ENCODE results near the gene PCDHGC5.

The PCDHGC5 gene

GRCh38 chr5:141513627-141514329 lies 24.9 kb downstream of the PCDHGC5 start:
- peak; percentile 77 for DNase-seq

DNA sequence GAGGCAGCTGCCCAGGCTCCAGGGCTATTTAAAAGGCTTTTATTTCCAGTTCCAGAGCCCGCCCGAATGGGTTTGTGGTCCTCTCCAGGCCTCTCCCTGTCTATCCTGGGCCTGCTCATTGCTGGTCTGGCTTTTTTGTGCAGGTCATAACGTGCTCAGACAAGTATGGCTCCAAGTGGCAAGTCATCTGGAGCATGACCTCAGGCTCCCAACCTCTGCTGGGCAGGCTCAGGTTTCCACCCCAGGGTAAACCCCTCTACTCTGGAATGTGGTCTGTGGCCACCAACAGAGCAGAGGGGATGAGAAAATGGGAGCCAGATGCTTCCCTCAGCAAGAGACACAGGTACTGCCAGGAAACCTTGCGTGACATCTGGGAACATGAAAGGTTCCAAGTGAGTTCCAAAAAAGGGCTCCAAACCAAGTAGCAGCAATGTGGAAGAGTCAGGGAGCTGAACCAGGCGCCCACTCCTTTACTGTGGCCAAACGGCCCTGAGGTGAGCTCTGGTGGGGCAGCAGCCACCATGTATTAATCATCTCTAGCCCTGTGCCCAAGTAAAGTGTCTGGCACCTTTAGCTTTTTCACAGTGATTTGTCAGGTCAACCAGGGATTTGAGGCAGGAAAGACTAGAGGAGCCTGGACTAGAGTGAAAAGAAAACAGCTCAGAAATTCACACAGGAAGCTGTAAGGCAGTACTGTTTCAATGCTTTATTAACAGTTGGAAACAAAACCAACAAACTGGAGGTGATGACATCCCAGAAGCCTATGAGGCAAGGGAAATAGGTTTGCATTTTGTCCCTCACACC lies 25.7 kb downstream of the PCDHGC5 start:
- no peak for DNase-seq

DNA sequence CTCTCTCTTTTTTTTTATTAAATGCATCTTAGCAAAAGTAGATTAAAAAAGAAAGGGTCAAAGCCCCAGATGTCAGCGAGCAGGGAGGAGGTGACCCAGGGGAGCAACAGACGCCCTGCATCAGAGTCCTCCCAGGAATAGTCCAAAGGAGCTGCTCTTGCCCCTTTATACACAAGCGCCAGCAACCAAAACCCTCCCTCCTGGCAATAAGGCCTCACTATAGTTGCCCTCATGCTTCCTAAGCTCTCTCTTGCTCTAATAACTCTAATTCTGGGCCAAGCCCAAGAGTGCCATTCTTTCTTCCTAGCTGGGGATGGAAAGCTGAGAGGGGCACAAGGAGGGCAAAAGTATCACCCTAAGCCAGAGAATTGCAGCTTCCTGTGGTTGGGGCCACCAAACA lies 26.3 kb downstream of the PCDHGC5 start:
- no peak for DNase-seq

- DNase-seq, result no peak
Measured at GRCh38 chr5:141515946-141516671, 27.2 kb downstream of the PCDHGC5 start.

DNA sequence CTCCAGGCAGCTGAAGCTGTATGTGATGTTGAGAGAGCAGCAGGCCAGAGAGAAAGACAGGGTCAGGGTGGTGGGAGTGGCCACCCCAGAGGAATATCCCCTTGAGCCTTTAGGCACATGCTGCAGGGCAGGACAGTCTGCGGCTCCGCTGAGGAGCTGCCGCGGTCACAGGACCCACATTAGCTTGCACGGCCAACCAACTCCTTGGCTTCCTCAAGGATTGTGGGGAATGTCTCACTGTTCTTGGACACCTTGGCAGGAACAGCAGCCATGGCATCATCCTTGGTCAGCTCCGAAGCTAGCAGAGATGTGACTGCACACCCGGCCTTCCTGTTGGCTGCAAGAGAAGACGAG lies 27.8 kb downstream of the PCDHGC5 start:
- DNase-seq, result no peak

DNA sequence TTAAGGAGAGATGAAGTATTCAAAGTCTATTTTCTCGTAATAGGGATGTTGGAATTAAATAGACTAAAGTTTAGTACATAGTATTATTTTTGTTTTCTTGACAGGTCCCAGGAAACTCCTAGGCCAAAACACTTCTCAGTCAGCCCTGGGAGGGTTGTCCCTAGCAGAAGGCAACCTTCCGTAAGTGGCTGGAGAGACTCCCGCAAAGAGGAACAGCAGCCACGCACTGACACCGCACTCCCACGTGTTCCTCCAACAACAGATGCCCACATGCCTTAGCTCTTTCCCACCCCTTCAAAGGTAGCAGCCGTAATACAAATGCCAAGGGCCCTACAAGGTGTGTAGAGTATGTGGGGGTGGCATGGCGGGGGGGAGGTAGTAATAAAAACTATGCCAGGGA lies 28.4 kb downstream of the PCDHGC5 start:
- no peak for DNase-seq

DNA sequence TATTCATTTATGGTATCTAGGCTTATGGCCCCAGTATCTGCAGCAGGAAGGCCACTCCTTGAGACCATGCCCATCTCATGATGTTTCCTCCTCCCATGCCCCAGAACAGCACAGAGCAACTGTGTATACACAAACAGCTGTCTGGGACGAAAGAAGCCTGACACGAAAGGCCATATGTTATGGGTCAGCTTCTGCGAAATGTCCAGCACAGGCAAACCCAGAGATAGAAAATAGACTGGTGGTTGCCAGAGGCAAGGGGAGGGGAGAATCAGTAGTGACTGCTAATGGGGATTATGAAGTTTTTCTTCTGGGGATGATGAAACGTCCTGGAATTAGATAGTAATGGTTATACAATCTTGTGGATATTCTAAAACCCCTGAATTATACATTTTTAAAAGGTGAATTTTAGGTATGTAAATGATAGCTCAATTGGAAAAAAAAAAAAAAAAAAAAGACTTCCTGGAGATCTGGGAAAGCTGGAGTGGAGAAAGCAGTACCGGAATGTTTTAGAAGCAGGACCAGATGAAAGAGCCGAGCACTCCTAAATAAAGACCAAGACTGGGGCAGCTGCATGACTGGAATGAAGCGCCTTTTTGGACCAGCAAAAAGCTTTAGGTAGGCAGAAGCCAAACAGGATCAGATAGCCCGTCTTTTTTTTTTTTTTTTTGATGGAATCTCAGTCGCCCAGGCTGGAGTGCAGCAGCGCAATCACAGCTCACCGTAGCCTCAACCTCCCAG lies 29.2 kb downstream of the PCDHGC5 start:
- no peak for DNase-seq

- no peak for DNase-seq
Measured at GRCh38 chr5:141518618-141519015, 29.7 kb downstream of the PCDHGC5 start.

- DNase-seq, result no peak
Measured at GRCh38 chr5:141519605-141520565, 31.0 kb downstream of the PCDHGC5 start.

DNA sequence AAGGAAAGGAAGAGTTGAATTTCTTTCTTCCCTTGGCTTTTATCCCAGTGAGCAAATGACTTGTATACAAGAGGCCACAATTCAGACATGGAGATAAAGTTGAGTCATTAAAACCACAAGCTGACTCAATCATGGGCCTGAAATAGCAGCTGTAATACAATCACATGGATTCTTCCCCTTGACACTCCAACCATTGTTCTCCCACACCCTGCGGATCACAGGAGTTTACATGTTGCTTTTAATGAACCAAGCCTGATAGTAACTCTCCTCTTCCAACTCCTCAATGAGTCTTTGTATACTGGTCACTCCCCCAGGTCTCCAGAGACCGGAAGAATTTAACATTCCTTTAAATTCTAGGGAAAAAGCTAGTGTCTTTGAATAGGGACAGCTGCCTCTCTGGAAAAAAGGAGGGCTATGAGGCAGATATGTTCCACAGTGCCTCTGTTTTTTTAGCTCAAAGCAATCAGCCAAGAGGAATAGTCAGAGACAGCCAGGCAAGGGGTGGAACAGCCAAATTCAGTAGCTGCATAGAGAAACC lies 32.4 kb downstream of the PCDHGC5 start:
- DNase-seq, result no peak

DNA sequence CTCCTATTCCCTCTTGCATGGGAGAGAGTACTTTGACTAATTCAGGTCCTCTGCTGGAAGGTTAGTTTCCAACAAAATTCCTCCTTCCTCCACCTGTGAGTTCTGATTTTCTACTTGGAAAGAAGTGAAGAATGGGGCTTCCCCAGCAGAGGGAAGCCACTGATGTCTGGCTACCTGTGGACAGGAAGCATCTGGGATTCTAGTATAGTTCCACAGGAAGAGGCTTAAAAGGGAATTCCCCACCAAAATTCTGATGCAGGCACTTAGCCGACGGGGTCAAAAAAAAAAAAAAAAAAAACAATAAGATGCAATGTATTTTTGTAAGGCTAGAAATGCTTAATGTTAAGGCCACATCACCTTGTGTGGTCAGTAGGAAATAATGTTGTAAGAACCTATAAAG lies 33.4 kb downstream of the PCDHGC5 start:
- DNase-seq, result no peak

GRCh38 chr5:141523991-141524390 lies 35.1 kb downstream of the PCDHGC5 start:
- DNase-seq, result no peak

DNA sequence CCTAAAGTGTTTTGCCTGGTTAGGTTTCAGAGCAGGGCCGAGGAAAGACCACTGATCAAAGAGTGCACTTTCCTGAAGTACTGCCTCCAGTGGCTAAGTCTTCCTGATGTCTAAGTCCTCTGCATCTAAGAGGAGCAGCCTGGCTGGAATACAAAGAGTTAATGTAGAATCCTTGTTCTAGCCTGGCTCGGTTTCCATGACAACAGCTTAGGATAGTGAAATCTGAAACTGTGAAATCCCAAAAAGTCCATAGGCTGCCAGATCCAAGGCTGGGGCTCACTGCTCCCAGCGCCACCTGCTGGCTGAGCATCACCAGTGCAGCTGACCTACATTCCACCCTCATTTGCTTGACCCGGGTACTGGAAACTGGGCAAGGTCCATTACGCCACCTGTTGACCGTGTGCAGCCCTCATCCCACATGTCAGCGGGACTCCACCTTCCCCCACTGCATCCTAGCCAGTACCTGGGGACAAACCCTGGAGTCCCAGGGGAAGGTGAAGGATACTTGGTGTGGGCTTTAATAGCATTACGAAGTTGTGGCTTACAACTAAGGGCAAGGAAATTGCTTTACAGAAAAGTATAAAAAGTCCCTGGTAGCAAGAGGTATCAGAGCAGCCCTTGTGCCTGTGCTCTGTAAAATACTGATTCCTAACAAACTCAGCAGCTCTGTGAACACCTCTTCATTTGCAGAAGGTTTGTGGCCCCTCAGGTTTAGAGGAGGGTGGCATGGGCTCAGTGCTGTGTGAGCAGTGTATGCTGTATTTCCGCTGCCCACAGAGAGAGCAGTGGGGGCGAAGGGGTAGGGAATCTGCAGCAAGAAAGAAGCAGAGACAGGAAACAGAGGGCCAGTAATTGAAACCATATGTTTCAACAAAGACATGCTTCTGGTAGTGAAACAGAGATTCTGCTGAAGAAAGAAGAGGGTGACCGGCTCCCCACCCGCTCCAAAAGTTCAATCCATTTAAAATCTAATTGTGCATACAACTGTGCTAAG lies 36.0 kb downstream of the PCDHGC5 start:
- peak; percentile 53 for DNase-seq

DNA sequence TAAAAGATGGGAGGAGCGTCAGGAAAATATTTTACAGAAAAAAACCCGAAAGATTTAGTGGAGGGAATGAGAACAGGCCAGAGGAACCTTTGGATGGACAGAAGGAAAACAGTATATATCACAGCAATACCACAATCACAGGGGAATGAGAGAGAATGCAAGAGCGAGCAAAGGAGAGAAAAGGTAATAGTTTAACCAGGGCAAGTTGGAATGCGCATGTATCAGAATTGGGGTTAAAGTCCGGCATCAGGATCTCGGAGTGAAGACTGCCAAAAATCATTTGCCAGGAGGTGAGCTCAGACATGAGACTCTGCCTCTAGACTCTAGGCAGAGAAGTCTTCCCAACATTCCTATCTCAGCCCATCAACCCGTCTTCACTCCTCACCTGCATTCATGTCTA lies 36.8 kb downstream of the PCDHGC5 start:
- DNase-seq, result no peak

DNA sequence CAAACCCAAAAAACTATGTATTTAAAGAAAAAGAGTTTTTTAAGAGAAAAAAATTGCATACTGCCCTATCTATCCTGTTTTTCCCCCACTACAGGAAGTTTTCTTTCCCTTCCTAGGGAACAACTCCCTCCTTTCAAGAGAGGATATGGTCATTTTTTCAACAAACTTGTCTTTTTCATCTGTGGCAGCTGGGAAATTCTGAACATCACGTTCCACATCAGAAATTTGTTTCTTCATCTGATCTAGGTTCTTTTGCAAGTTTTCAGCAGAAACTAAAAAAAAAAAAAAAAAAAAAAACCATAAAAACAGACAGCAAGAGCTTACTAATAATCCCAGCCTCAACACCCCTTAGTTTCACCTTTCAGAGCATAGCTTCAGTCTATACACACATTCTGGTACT lies 38.5 kb downstream of the PCDHGC5 start:
- no peak for DNase-seq

DNA sequence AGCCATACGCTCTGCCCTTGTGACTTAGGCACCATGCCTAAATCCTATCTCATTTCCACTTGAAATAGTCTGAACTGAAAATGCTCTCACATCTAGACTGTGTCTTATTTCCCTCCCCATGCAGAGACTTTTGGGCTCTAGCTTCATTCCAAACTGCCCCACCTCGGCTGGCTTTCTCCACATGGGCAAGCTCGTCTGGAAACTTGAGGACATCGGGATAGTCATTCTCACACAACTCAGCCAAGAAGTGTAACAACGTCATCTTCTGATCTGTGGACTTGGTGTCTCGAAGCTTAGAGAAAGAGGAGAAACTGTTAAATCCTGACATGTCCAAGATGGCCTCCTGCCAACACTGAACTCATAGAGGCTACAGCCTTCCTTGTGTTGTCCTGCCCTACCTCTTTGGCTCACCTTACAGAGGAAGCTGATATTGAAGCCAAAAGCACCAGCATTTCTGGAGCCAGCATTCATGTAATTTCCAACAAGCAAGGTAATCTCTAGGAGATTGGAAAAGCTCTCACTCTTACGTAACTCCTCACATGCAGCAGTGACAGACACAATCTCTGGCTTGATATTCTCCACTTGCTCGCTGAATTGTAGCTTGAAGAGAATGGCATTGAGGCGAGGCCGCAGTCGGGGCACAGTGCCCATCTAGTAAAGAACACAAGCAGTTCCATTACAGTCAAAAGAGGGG lies 39.6 kb downstream of the PCDHGC5 start:
- DNase-seq, result no peak

- no peak for DNase-seq
Measured at GRCh38 chr5:141529002-141529401, 40.1 kb downstream of the PCDHGC5 start.

DNA sequence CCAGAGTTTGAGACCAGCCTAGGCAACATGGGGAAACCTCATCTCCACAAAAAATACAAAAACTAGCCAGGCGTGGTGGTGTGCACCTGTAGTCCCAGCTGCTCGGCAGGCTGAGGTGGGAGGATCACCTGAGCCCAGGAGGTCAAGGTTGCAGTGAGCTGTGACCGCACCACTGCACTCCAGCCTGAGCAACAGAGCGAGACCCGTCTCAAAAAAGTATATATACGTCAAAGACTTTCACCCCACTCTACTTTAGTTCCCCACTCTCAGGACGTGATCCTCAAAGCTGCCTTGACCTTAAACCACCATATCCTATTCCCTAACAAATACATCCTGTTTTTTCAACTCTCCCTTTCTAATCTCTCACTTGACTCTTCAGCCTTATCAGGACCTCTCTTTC lies 41.0 kb downstream of the PCDHGC5 start:
- no peak for DNase-seq

DNA sequence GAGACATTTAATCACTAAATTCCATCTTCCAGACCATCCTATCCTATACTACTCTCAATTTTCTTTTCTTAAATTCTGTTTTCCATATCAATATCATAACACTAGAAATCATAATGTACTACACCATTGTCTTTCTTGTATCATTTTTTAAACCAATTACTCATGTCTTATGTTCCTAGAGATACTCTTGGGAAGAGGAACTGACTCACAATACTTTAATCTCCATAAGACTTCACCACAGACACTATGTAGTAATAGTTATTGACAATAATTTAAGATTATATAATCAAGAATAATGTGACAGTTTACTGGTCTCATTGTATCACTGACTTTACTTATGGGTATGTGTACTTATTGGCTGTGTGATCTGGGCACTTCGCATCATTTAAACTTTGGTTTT lies 43.8 kb downstream of the PCDHGC5 start:
- no peak for DNase-seq

DNA sequence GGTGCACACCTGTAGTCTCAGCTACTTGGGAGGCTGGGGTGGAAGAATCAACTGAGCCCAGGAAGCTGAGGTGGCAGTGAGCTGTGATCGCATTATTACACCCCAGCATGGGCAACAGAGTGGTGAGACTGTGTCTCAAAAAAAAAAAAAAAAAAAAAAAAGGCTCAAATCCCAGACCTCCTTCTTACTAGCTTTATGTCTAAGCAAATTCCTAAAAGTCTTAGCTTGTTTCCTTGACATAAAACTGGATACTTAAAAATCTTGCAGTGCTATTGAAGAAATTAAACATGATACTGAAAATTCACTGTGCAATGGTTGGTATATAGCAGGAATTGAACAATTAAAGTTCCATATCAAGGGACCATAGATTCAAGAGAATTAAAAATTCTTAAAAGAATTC lies 45.0 kb downstream of the PCDHGC5 start:
- no peak for DNase-seq
